Panc1 (cell line): ENCODE results near the gene CALR.

ENCODE experiments used
- POLR2AphosphoS5 ChIP-seq: IDR thresholded peaks from 2 replicates; pipeline ENCODE4 v1.6.1; 2012; ENCODE audit warnings: mild to moderate bottlenecking, low read depth, low read length, moderate library complexity
- TF ChIP-seq, protein P1 (sequence below): fragments of 450-650 bp; IDR thresholded peaks from 2 replicates; pipeline ENCODE4 v1.5.1; 2017; ENCODE audit warnings: mild to moderate bottlenecking

DNA sequence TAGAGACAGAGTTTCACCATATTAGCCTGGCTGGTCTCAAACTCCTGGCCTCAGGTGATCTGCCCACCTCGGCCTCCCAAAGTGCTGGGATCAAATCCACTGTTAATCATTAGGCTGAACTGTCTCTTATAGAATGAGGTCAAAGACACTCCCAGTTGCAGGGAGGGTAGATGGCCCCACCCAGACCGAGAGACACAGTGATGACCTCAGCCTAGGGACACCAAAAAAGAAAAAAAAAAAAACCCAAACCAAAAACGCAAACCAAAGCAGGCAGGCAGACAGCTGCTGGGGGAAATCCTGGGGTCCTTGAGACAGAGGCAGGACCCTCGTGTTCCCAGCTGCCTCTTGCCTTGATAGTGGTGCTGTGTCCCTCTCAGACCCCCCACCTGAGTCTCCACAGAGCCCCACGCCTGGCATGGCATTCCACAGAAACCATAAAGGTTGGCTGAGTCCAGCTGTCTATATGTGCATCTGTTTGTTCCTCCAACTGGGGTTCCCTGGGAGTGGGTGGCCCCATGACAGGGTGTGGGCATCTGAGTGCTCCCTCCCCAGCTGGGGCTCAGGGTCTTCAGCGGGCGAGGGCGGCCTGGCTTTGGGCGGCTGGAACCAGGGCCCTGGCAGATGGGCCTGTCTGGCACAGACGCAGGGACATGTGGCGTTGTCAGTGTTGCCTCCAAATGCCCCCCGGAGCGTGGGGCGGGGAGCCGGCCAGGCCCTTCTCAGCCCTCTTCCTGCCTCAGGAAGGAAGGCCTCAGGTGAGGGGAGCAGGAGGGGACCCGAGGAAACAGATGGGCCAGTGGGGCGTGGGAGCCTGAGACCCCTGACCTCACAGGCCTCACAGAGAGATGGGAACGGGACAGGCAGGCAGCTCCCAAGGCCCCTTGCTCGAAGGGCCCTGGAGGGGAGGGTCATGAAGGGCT lies 36.2 kb downstream of the CALR start:
- TF ChIP-seq, protein P1, sequence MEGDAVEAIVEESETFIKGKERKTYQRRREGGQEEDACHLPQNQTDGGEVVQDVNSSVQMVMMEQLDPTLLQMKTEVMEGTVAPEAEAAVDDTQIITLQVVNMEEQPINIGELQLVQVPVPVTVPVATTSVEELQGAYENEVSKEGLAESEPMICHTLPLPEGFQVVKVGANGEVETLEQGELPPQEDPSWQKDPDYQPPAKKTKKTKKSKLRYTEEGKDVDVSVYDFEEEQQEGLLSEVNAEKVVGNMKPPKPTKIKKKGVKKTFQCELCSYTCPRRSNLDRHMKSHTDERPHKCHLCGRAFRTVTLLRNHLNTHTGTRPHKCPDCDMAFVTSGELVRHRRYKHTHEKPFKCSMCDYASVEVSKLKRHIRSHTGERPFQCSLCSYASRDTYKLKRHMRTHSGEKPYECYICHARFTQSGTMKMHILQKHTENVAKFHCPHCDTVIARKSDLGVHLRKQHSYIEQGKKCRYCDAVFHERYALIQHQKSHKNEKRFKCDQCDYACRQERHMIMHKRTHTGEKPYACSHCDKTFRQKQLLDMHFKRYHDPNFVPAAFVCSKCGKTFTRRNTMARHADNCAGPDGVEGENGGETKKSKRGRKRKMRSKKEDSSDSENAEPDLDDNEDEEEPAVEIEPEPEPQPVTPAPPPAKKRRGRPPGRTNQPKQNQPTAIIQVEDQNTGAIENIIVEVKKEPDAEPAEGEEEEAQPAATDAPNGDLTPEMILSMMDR, result no peak
- no peak for TF ChIP-seq POLR2AphosphoS5
